Measurements from ENCODE around the gene LVRN.

LVRN gene

DNA sequence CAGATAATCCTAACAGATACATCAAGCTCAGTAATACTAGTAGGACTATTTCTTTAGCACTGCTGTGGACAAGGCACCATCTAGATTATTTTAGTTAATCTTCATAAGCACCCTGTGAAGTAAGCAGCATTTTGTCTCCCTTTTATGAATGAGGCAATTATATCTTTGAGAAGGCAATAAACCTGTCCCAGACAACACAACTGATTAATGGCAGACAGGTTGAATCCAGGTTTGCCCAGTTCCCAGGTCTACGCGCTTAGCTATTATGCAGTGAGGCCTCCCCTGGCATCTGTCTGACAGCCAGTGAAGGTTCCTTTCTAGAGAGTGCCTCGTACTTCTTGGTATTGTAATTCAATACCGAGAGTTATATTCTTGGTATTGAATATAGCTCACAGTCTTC lies 9.7 kb upstream of the LVRN start:
- Histone ChIP-seq H3K27ac (no peak overlapping the region), H3K4me3 (no peak overlapping the region)

- Histone ChIP-seq H3K4me3 (no peak overlapping the region), H3K27ac (no peak overlapping the region)
These were observed 8.1 kb upstream of the LVRN start for GRCh38 chr5:115954144-115954543.

- H3K4me3 ChIP-seq = no peak overlapping the region
- H3K27ac ChIP-seq = no peak overlapping the region
These were observed 5.3 kb upstream of the LVRN start for GRCh38 chr5:115956957-115957356.

- Histone ChIP-seq H3K4me3 (peak overlapping the region in 1 of 7 experiments; percentile 31), H3K27ac (peak overlapping the region in 6 of 21 experiments; percentile 16 to 76 (median 55))
These were observed 665 bp upstream of the LVRN start for GRCh38 chr5:115961381-115962238.

DNA sequence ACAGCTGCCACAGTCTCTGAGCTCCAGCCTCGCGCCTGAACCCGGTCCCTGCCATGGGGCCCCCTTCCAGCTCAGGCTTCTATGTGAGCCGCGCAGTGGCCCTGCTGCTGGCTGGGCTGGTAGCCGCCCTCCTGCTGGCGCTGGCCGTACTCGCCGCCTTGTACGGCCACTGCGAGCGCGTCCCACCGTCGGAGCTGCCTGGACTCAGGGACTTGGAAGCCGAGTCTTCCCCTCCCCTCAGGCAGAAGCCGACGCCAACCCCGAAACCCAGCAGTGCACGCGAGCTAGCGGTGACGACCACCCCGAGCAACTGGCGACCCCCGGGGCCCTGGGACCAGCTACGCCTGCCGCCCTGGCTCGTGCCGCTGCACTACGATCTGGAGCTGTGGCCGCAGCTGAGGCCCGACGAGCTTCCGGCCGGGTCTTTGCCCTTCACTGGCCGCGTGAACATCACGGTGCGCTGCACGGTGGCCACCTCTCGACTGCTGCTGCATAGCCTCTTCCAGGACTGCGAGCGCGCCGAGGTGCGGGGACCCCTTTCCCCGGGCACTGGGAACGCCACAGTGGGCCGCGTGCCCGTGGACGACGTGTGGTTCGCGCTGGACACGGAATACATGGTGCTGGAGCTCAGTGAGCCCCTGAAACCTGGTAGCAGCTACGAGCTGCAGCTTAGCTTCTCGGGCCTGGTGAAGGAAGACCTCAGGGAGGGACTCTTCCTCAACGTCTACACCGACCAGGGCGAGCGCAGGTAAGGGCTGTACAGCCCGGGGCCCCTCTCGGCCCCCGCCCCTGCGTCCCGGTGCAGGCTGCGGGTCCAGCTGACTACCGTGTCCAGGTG lies 509 bp downstream of the LVRN start:
- peak overlapping the region in 3 of 7 experiments; percentile 8 to 31 (median 14) for H3K4me3 ChIP-seq
- H3K27ac ChIP-seq = peak overlapping the region in 6 of 21 experiments; percentile 27 to 76 (median 53)

DNA sequence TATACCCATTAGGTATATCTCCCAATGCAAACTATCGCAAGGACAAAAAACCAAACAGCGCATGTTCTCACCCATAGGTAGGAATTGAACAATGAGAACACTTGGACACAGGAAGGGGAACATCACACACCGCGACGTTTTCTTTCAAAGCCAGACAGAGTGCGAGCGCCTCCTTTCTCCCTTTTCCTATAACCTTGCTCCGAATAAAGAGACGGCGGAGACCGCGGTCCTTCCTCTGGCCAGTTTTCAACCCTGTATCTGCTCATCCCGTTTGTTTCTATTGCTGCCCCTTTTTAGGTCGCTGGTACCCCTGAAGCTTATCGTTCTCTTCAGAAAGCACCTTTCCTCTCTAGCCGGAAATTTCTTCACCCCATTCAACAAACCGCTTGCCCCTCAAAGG lies 1.3 kb downstream of the LVRN start:
- Histone ChIP-seq H3K4me3 (no peak overlapping the region), H3K27ac (no peak overlapping the region)

GRCh38 chr5:115968770-115969169 lies 6.5 kb downstream of the LVRN start:
- no peak overlapping the region for H3K27ac ChIP-seq
- no peak overlapping the region for H3K4me3 ChIP-seq

DNA sequence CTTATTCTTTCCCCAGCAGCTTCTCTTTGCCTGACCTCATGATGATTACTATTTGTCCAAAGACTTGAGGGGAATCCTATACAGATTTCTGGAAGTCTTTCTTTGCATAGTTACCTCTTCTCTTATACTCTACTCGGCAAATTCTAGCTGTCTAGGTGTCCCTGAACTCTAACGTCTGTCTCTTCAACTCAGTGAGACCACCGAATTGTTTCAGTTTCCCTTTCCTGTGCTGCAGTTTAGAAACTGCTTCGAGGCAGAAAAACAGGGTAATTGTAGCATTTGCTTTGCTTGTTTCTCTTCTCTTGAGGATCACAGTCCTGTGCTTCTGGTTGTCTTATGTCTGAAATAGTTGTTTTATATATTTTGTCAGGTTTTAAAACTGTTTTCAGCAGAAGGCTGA lies 14.8 kb downstream of the LVRN start:
- Histone ChIP-seq H3K4me3 (no peak overlapping the region), H3K27ac (no peak overlapping the region)

DNA sequence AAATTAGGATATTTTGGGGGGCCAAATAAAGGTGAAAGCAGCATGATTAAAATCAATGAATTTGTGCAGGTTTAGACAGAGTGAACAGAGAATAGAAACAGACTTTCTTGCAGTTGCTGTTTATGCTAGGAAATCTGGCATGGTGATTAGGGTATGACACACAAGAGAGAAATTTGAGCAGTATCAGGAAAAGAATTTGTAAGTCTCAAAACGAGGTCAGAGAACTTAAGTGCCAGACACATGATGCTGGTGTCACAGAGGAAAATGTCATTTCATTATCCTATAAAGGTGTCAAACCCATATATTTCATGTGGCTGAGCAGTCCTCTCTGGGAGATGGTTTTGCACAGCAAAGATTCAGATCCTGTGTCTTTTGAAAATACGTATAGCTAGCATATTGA lies 15.7 kb downstream of the LVRN start:
- peak overlapping the region in 1 of 21 experiments; percentile 65 for H3K27ac ChIP-seq
- H3K4me3 ChIP-seq = no peak overlapping the region

GRCh38 chr5:115978779-115979178 lies 16.5 kb downstream of the LVRN start:
- H3K4me3 ChIP-seq = no peak overlapping the region
- peak overlapping the region in 6 of 21 experiments; percentile 13 to 65 (median 34) for H3K27ac ChIP-seq

DNA sequence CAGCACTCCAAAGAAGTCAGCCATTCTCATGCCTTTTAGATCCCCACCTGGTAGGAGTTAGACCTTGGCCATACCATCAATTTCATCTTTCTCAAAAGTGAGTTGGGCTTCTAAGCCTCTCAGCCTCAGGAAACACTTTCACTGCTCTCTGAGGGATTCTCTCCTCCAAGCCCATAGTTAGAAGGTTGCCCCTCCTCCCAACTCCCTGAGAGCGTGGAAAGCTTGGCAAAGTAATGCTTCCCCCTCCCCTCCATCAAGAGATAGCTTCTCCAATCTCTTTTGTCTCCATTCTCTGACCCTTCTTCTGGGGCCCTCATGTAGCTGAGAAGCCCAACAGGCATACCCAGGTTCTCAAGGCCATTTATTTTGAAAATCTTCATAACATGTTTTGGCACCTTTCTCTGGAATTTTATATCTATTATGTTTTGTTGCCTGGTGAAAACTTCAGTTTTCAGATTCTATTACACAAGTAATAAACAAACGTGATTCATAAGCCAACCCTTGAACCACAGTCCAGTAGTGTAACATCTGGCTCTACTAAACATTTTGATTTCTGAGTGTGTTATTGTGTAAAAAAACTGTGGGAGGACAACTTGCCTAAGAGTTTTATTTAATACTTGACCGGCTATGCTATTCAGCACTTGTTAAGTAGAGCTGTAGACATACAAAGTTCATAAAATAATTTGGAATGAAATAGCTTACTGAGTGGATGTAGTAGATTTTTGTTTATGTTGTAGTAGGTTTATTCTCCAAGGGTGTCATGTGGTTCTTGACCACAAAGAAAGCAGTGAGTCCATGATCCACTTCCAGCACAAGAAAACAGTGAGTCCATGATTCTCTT lies 17.1 kb downstream of the LVRN start:
- Histone ChIP-seq H3K4me3 (no peak overlapping the region), H3K27ac (peak overlapping the region in 6 of 21 experiments; percentile 13 to 65 (median 35))

- Histone ChIP-seq H3K4me3 (no peak overlapping the region), H3K27ac (no peak overlapping the region)
These were observed 21.2 kb downstream of the LVRN start for GRCh38 chr5:115983519-115983918.

GRCh38 chr5:115985802-115986757 lies 23.8 kb downstream of the LVRN start:
- Histone ChIP-seq H3K4me3 (no peak overlapping the region), H3K27ac (no peak overlapping the region)

DNA sequence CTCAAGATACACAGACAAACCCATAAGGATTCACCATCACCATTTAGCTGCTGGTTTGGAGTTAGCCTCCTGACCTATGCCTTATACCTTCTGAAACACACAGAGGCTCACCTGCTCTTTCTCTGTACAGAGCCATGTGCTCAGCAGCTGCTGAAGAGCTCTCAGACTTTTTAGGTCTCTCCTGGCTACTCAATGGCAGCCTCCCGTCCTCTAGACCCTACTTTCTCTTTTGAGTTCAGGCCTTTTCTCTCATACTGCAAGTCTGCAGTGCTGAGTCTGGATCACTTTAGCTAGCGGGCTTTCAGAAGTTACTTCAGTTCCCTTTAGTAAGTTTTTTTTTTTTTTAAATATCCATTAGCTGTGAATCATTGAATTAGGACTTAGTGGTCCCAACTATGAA lies 25.7 kb downstream of the LVRN start:
- Histone ChIP-seq H3K4me3 (no peak overlapping the region), H3K27ac (no peak overlapping the region)

DNA sequence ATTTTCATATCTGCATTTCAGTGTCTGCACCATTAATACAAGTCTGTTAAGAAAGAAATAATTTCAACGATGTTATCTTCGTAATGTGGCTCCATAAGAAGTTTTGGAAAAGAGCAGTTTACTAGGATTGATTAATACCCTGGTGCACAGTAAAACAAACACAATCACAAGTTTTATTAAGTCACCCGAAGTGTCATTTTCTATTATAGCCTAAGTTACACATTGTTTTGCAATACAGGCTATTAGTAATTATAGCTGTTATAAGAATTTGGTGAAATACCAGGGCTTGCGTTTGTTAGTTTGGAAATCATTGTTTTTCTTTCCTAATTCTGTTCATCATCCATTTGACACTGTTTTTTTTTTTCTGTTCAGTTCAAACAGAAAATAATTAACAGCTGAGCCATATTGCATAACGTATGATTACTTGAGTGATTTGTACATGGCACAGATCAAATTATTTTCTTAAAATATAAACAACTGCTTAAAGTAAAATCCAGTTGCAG lies 30.6 kb downstream of the LVRN start:
- Histone ChIP-seq H3K27ac (no peak overlapping the region), H3K4me3 (no peak overlapping the region)

DNA sequence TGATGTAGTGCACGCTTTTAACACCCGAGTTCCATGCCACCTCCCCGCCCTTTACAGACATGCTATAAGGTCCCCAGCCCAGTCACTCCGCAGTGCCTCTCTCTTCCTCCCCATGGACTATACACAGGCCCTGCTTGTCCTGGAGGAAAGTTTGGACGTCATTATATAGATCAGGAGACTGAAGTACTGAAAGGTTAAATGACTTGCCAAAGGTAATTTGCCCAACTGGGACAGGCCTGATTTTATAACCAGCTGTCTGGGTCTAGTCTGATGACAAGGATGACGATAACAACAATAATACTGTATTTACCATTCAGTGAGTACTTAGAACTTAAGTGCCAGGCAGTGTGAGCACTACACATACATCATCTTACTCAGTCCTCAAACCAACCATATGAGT lies 33.1 kb downstream of the LVRN start:
- no peak overlapping the region for H3K27ac ChIP-seq
- H3K4me3 ChIP-seq = no peak overlapping the region

DNA sequence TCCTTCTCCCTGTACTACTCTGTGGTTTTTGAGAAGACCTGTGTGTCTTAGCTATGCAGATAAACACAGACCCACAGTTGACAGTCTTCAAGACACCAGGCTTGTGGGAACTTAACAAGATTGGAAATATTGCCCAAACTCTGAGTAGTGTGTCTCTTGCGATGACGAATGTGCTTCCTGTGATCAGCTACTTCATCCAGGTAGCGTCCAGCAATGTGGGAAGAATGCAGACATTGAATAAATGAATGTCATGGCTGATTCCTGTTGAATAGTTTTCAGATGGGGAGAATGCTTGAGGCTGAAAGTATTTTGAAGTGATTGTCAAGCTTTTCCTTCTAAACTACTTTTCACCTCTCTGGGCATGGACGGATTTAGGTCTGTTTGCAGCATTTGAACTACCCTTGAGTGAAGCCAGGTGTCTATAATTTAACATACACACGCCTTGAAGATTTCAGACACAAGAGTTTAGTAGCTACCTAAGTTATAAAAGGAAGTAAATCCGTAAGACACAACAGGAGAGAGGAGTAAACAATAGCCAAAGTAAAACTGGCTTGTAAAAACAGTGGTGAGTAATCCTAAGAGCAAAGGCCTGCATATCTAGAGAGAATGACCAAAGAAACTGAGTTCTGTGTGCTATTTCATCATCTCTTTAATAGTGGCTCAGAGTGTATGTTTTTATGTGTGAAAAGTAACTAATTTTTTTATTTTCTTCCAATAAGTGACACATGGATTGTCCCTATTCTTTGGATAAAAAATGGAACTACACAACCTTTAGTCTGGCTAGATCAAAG lies 40.0 kb downstream of the LVRN start:
- no peak overlapping the region for H3K4me3 ChIP-seq

DNA sequence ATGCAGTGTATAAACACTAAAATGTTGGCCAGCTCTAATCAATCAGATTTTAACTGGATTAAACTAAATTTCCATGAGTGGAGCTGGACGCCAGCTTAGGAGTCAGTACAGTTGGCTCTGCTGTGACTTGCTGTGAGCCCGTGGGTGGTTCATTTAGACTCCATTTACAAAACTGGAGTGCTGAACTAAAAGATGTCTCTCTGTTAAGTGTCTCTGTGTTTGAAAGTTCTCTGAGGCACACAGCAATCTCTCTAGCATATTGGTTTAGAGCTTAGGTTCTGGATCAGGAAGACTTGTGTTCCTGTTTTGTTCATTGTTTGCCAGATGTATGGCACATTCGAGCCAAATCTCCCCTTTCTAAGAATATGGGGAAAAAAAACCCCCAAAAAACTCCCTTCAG lies 42.0 kb downstream of the LVRN start:
- Histone ChIP-seq H3K27ac (no peak overlapping the region), H3K4me3 (no peak overlapping the region)

More for the DNA sequence above, 40.0 kb downstream of the LVRN start:
- no peak overlapping the region for H3K27ac ChIP-seq
